Measurements from ENCODE around the gene CFAP74. TPM values are rescaled to one million over a fixed set of nuclear protein-coding genes. Genes with fewer than 3 reads are reported as not detected.

The CFAP74 gene
- total RNA-seq, 4 donors from 2014 or later, result 0.13 TPM; not detected in 3

DNA sequence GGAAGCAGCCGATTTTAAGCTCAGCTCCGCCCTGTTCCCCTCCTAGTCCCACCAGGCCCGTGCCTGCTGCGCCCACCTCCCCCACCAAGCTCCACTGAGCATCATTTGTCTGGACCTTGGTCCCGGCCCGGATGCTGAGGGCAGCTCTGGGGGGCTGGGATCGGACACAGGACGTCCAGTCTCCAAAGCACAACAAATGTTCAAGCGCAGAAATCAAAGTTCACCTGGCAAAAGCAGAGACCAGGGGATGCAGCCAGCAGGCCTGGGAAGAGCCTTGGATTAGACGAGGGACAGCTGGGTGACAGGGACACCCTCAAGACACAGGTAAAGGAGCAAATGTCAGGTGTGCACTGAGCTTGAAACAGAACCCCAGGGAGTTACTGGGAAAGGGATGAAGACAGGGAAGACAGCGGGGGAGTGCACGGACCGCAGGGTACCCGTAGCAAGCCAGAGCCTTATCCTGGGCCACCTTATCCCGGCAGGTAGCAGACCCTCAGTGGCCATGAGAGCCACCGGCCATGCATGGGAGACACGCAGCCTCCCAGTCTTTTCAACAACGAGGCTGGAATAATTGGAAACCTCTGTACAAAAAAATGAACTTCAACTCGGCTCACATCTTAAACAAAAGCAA lies 62.3 kb downstream of the CFAP74 start:
- no peak for TF ChIP-seq POLR2A (IDR thresholded peaks at IDR 0.05)
- TF ChIP-seq, protein P1, sequence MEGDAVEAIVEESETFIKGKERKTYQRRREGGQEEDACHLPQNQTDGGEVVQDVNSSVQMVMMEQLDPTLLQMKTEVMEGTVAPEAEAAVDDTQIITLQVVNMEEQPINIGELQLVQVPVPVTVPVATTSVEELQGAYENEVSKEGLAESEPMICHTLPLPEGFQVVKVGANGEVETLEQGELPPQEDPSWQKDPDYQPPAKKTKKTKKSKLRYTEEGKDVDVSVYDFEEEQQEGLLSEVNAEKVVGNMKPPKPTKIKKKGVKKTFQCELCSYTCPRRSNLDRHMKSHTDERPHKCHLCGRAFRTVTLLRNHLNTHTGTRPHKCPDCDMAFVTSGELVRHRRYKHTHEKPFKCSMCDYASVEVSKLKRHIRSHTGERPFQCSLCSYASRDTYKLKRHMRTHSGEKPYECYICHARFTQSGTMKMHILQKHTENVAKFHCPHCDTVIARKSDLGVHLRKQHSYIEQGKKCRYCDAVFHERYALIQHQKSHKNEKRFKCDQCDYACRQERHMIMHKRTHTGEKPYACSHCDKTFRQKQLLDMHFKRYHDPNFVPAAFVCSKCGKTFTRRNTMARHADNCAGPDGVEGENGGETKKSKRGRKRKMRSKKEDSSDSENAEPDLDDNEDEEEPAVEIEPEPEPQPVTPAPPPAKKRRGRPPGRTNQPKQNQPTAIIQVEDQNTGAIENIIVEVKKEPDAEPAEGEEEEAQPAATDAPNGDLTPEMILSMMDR (IDR thresholded peaks at IDR 0.05), result no peak
- Histone ChIP-seq H3K9me3 (no peaks in the 10 kb centered on the region), H3K27ac (no peak overlapping the region), H3K4me1 (peaks cover 3 to 7% of the 10 kb centered on the region in 2 donors), H3K4me3 (replicated peaks in 1 of 3) (no peak overlapping the region), H3K27me3 (no peaks in the 10 kb centered on the region), H3K36me3 (no peaks in the 10 kb centered on the region)
- intact Hi-C loops (cut with DNase I), result no loop called here
- DNase-seq, result no peak
- 71 to 78% methylated on average over 19 of the region's 19 CpGs for WGBS, 2 donors

DNA sequence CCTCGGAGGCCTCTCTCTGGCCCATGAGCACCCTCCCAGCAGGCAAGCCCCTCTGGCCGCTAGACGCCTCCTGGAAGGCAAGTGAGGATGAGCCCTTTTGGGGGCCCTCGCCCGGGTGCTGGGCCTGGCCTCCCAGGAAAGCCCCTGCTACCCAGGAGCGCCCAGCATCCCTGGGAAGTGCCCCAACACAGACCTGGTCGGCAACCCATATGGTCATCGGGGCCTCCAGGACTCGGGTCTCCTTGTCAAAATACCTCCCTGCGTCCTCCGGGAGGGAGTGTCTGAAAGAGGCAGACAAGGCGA lies 63.5 kb downstream of the CFAP74 start:
- H3K4me1 ChIP-seq, result peaks cover 3 to 6% of the 10 kb centered on the region in 2 donors
- no peak for TF ChIP-seq POLR2A (IDR thresholded peaks at IDR 0.05)
- TF ChIP-seq, protein P1 (IDR thresholded peaks at IDR 0.05), result no peak
- H3K9me3 ChIP-seq, result no peaks in the 10 kb centered on the region
- H3K27me3 ChIP-seq, result no peaks in the 10 kb centered on the region
- H3K4me3 ChIP-seq (replicated peaks in 1 of 3), result no peak overlapping the region
- no peak overlapping the region for H3K27ac ChIP-seq
- WGBS, 2 donors, result 86 to 88% methylated on average over 5 to 7 of the region's 12 CpGs
- intact Hi-C loops (cut with DNase I), result no loop called here
- DNase-seq, result no peak
- H3K36me3 ChIP-seq, result no peaks in the 10 kb centered on the region

DNA sequence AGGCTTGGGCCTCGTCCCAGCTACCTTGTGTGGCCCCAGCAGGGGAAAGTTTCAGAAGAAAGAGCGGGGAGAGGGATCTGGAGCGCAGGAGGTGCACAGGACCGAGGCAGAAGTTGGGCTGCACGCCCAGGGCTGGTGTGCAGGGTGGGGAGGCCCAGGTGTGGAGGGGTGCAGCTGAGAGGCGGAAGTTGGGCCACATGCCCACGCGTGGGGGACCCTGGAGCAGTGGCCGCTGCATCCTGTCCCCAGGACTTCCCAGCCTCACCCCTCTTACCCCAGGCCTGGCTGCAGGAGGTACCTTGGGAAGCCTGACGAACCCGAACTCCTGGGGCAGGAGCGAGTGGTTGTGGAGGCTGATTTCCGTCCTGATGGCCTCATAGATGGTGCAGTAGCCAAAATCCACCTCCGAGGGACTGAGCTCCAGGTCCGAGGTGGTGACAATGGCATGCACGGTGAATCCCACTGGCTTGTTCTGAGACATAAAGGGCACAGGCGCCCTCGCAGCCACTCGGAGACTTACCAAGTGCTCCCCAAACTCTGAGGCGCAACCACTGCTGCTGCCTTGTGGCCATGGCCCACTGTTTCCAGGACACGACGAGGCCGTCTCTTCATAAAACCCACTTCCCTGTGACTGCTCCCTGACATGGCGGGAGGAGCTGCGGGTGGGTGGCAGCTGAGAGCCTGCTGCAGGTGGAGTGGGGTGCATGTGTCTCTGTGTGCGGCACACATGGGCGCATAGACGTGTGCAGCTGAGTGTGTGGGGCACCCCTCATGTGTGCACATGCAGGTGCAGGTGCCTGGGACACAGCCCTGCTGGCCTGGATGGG lies 64.1 kb downstream of the CFAP74 start:
- Histone ChIP-seq H3K9me3 (no peaks in the 10 kb centered on the region), H3K27me3 (no peaks in the 10 kb centered on the region), H3K4me3 (replicated peaks in 1 of 3) (no peak overlapping the region), H3K36me3 (no peaks in the 10 kb centered on the region), H3K4me1 (peaks cover 3 to 6% of the 10 kb centered on the region in 2 donors), H3K27ac (no peak overlapping the region)
- WGBS, 2 donors, result 89% methylated on average over 19 to 20 of the region's 28 CpGs
- intact Hi-C loops (cut with DNase I), result no loop called here
- DNase-seq, result no peak
- TF ChIP-seq, protein P1 (IDR thresholded peaks at IDR 0.05), result no peak
- TF ChIP-seq POLR2A (IDR thresholded peaks at IDR 0.05), result no peak

DNA sequence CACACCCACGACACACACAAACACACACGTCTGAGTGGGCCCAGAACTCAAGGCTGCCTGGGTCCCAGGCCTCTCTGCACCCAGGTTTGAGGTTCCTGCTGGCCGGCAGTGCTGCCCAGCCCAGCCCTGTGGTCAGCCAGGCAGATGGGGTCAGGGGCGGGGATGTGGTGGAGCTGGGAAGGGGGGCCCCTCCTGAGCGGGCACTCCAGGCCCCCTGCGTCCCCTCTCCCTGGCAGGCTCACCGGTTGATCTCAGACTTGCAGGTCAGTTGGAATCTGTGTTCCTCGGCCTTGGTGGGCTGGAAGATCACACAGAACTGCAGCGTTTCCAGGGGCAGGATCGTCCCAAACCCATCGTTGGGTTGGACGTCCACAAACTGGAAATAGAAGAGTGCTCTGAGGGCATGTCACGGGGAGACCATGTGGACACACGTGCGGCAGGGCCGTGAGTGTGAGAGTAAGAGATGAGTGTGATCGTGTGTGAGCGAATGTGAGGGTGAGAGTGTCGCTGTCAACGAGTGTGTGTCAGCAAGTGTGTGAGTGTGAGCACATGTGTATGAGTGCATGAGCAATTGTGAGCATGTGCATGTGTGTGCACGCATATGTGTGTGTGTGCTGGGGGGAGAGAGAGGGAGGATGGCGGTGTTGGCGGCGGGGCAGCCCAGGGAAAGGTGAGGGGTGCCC lies 64.8 kb downstream of the CFAP74 start:
- no peak for TF ChIP-seq POLR2A (IDR thresholded peaks at IDR 0.05)
- TF ChIP-seq, protein P1 (IDR thresholded peaks at IDR 0.05), result no peak
- Histone ChIP-seq H3K36me3 (no peaks in the 10 kb centered on the region), H3K4me1 (peaks cover 0 to under 1% of the 10 kb centered on the region in 2 donors), H3K4me3 (replicated peaks in 1 of 3) (no peak overlapping the region), H3K9me3 (no peaks in the 10 kb centered on the region), H3K27me3 (no peaks in the 10 kb centered on the region), H3K27ac (no peak overlapping the region)
- intact Hi-C loops (cut with DNase I), result no loop called here
- no peak for DNase-seq
- WGBS, 2 donors, result 89 to 90% methylated on average over 20 of the region's 24 CpGs

DNA sequence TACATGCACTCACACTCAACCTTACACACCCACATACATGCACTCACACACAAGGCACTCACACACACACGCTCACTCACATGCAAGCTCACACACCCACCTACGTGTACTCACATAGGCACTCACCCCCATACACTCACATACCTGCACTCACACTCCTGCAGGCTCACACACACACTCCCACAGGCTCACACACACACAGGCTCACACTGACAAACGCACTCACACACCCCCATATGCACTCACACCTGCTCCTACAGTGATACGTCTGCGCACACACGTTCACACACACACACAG lies 65.4 kb downstream of the CFAP74 start:
- no peaks in the 10 kb centered on the region for H3K36me3 ChIP-seq
- no peak overlapping the region for H3K4me3 ChIP-seq (replicated peaks in 1 of 3)
- intact Hi-C loops (cut with DNase I), result no loop called here
- H3K27ac ChIP-seq, result no peak overlapping the region
- H3K9me3 ChIP-seq, result no peaks in the 10 kb centered on the region
- 75 to 82% methylated on average over 6 of the region's 6 CpGs for WGBS, 2 donors
- H3K4me1 ChIP-seq, result no peaks in the 10 kb centered on the region
- DNase-seq, result no peak
- TF ChIP-seq, protein P1 (IDR thresholded peaks at IDR 0.05), result no peak
- TF ChIP-seq POLR2A (IDR thresholded peaks at IDR 0.05), result no peak
- no peaks in the 10 kb centered on the region for H3K27me3 ChIP-seq

Measured in thyroid gland (tissue), 4 donors.